GM19035 (cell line): Measurements from ENCODE around the gene PRSS33.

ENCODE experiments used
- ATAC-seq: cut with Tn5 transposase; IDR thresholded peaks from one replicate; pipeline ENCODE4 v1.9.1; 2021; ENCODE audit not compliant: unreplicated experiment

The PRSS33 gene

DNA sequence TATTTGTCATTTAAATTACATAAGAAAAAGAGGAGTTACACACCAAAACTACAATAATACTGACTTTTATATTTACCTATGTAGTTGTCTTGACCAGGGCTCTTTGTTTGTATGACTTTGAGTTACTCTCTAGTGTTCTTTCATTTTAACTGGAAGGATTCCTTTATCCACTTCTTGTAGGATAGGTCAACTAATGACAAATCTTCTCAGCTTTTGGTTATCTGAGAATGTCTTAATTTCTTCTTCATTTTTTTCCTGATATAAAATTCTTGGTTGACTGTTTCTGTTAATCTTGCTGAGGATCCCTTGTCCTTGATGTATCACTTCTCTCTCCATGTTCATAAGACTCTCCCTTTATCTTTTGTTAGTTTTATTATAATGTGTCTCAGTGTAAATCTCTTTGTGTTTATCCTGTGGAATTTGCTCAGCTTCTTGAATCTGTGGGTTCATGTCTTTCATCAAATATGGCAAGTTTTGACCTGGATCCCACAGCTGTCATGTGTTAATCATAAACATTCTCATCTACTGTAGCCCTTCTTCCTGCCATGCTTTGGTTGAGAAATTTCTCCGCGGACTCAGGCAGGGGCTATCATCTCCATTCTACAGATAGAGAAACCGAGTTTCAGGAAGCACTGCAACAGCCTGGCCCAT is 16.3 kb upstream of the PRSS33 start:
- ATAC-seq, result no peak

DNA sequence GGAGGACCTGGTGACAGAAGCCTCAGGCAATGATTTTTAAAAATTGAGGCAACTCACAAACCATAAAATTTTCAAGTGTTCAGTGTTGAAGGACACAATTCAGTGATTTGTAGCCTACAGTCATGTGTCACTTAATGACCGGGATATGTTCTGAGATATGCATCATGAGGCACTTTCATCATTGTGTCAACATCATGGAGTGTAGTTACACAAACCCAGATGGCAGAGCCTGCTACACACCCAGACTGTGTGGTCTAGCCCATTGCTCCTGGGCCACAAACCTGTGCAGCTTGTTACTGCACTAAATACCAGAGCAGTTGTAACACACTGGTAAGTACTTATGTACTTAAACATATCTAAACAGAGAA is 12.5 kb upstream of the PRSS33 start:
- ATAC-seq, result no peak

- no peak for ATAC-seq
Observed at GRCh38 chr16:2799205-2799858, 12.0 kb upstream of the PRSS33 start.

- ATAC-seq, result no peak
Observed at GRCh38 chr16:2798723-2799204, 11.4 kb upstream of the PRSS33 start.

GRCh38 chr16:2795395-2796143 is 8.2 kb upstream of the PRSS33 start:
- no peak for ATAC-seq

- no peak for ATAC-seq
Observed at GRCh38 chr16:2792940-2793339, 5.6 kb upstream of the PRSS33 start.

- ATAC-seq, result no peak
Observed at GRCh38 chr16:2791174-2791573, 3.8 kb upstream of the PRSS33 start.

DNA sequence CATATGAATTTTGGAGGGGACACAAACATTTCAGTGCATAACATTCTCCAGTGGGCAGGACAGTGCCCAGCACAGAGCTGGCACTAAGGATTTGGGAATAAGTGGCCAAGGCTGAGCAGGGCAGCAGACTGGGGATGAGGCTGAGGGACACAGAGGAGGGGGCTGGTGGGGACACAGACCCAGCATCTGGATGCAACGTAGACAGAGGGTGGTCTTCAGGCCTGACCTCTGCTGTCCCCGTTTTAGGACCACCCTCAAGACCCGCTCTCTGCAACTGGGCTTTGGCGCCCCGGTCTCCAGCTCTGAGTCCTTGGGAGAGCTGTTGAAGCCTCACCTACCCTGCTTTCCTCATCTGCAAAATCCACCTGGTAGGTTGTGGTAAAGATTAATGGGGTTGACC is 3.3 kb upstream of the PRSS33 start:
- ATAC-seq, result no peak

DNA sequence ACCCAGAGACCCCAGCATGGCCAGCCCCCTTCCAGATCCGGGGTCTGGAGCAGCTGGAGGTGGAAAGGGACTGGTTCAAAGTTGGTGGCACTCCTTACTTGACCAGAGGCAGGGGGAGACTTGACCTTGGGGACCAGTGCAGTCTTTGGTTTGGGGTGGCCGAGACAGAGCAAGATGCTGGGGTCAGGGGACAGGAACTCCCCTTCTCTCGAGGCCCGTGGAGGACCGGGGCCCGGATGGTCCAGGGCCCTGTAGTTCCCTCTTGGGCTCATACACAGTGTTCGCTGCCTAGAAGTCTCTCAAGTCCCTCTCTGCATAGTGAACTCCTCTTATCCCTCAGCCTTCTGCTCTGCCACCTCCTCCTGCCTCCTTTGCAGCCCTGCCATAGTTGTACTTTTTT is 601 bp upstream of the PRSS33 start:
- no peak for ATAC-seq

GRCh38 chr16:2786826-2787151 is 571 bp downstream of the PRSS33 start:
- ATAC-seq, result no peak

DNA sequence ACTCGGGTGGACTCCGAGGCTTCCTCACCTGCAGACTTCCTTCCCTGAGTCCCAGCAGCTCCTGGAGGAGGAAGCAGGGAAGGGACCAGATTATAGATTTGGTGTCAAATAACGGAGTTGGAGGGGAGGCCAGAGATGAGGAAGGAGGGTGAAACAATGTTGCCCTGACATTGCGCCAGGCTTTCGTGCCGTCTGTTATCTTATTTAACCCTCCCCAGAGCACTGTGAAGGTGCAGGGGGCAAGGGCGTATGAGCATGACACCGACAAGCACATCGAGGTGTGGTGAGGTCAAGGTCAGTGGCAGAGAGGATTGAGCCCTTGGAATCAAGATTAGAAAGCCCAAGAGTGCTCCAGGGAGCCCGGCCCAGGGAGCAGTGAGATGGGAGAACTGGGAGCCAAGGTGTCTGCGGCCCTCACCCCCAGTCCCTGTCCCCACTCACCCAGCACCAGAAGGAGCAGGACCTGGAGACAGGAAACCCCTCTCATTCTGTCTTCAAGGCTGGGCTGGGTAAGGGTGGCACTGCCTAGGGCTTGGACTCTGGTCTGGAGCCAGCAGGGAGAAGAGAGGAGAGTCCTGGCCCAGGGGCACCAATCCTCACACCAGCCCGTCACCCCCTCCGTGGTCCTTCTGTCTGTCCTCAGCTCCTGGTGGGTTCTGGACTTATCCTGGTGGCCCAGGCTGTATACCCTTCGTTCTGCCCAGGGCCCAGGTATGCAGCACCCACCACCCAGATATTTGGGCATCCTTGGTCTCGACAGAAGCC is 1.1 kb downstream of the PRSS33 start:
- ATAC-seq, result no peak

GRCh38 chr16:2785101-2785991 is 2.0 kb downstream of the PRSS33 start:
- ATAC-seq, result no peak

GRCh38 chr16:2784358-2785100 is 2.8 kb downstream of the PRSS33 start:
- no peak for ATAC-seq

DNA sequence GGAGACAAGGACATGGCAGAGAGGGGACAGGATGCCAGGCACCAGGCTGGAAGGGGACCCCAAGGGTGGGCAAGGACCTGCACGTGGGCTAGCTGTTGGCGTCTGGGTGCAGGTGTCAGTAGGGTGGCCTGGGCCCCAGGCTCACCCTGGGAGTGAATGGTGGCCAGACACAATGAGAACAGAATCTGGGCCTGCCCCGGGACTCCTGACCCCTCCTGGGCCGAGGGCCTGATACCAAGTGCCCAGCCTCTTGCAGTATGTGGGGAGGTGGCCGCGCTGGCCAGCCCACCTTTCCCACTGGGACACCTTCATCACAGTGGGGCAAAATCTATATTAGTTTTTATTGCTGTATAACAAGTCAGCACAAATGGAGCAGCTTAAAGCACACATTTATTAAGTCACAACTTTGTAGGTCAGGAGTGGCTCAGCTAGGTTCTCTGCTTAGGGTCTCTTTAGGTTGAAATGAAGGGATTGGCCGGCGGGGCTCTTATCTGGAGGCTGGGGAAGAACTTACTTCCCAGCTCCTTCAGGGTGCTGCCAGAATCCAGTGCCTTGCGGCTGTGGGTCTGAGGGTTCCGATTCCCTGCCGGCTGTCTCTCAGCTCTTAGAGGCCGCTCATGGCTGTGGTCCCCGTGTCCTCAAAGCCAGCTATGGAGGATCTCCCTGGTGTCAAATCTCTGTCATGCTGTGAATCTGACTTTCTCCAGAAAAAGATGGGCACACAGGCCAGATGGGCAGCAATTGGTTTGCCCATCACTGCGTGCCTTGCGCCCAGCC is 3.6 kb downstream of the PRSS33 start:
- no peak for ATAC-seq

- ATAC-seq, result no peak
Observed at GRCh38 chr16:2782583-2783351, 4.6 kb downstream of the PRSS33 start.

DNA sequence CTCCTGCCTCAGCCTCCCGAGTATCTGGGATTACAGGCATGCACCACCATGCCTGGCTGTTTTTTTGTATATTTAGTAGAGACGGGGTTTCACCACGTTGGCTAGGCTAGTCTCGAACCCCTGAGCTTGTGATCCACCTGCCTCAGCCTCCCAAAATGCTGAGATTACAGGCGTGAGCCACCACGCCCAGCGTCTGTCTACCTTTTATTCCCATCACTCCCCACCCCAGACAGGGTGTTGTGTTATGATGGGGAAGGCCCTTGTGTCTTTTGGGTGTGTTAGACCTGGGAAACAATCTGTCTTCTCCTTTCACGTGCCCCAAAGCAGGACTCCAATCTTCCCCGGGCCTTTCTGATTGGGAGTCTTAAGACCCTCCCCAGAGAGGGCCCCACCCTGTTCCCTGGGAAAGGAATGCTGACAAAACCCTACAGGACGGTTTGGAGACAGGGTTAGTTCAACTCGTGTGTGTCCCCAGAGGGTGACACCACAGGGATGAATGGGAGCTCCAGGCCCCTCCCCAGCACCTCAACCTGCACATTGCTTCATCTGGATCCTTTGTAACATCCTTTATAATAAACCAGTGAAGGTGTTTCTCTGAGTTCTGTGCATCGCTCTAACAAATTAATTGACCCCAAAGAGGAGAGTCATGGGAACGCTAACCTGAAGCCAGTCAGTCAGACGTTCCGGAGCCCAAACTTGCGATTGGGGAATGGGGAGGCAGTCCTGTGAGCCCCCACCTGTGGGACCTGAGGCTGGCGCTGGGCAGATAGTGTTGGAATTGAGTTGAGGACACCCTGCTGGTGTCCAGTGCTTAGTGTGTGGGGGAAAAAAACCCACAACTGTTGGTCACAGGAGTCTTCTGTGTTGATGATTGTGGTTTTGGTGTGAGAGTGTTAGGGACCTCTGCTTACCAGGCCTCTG is 7.1 kb downstream of the PRSS33 start:
- no peak for ATAC-seq
